Liver (tissue), 9 donors: ENCODE measurements around the gene RBBP7. TPM values are rescaled to one million over a fixed set of nuclear protein-coding genes. Genes with fewer than 3 reads are reported as not detected.
"Not testable (repeated sequence)": the region's sequence is repeated elsewhere in the genome, so short reads cannot be mapped to it uniquely, and the experiment has no call there.

ENCODE experiments used
- DNase-seq: peaks from one replicate; pipeline ENCODE4 v3.0.0-alpha.2; 2017; ENCODE audit warnings: low spot score
- H3K27ac ChIP-seq, 2 donors: one replicate each; pipeline ENCODE4 v1.7.0; 2013; ENCODE audit warnings: inconsistent platforms in 2 of 2, low read length in 2 of 2, control low read depth in 1 of 2, low read depth in 1 of 2, mild to moderate bottlenecking in 1 of 2
- H3K27me3 ChIP-seq, 4 donors: one replicate each; pipeline versions ENCODE4 v1.6.1 to v1.7.0; 2013; ENCODE audit warnings: low read length in 3 of 4, inconsistent platforms in 1 of 4, mild to moderate bottlenecking in 1 of 4, moderate library complexity in 1 of 4; ENCODE audit not compliant: control insufficient read depth in 4 of 4, insufficient read depth in 4 of 4
- H3K36me3 ChIP-seq, 4 donors: one replicate each; pipeline versions ENCODE4 v1.6.1 to v1.7.0; 2013; ENCODE audit warnings: low read length in 3 of 4, mild to moderate bottlenecking in 3 of 4, low read depth in 1 of 4, moderate library complexity in 1 of 4; ENCODE audit not compliant: control insufficient read depth in 4 of 4, insufficient read depth in 3 of 4
- H3K4me1 ChIP-seq, 4 donors: one replicate each; pipeline versions ENCODE4 v1.6.1 to v1.7.0; 2013; ENCODE audit warnings: low read length in 3 of 4, mild to moderate bottlenecking in 3 of 4, moderate library complexity in 1 of 4; ENCODE audit not compliant: control insufficient read depth in 4 of 4, insufficient read depth in 4 of 4
- H3K4me3 ChIP-seq, 3 donors: one replicate each; pipeline versions ENCODE4 v1.6.1 to v1.7.0; 2013; ENCODE audit warnings: low read length in 3 of 3, control low read depth in 1 of 3, low read depth in 1 of 3, mild to moderate bottlenecking in 1 of 3
- H3K9ac ChIP-seq, 2 donors: one replicate each; pipeline ENCODE4 v1.7.0; 2013; ENCODE audit warnings: low read length in 2 of 2, mild to moderate bottlenecking in 2 of 2, moderate library complexity in 2 of 2, control low read depth in 1 of 2, low read depth in 1 of 2
- H3K9me3 ChIP-seq, 4 donors: one replicate each; pipeline versions ENCODE4 v1.6.1 to v1.7.0; 2013; ENCODE audit warnings: low read length in 3 of 4; ENCODE audit not compliant: control insufficient read depth in 4 of 4
- ATF3 ChIP-seq: IDR thresholded peaks from 2 replicates; pipeline ENCODE4 v1.6.1; 2016; ENCODE audit warnings: antibody characterized with exemption
- CTCF ChIP-seq: fragments of 150-350 bp; IDR thresholded peaks from 2 replicates; pipeline ENCODE4 v1.5.1; 2017; ENCODE audit warnings: improper control_type of control experiment, low read depth, low read length; ENCODE audit not compliant: missing input control
- EGR1 ChIP-seq, 2 donors: IDR thresholded peaks; 2 replicates each; pipeline ENCODE4 v1.6.1; 2016 to 2018; ENCODE audit warnings: antibody characterized with exemption in 2 of 2, low read depth in 2 of 2
- FOXA1 ChIP-seq: IDR thresholded peaks from 2 replicates; pipeline ENCODE4 v1.6.1; 2016; ENCODE audit warnings: antibody characterized with exemption
- FOXA2 ChIP-seq: IDR thresholded peaks from 2 replicates; pipeline ENCODE4 v1.6.1; 2016; ENCODE audit warnings: antibody characterized with exemption
- GABPA ChIP-seq, 2 donors: IDR thresholded peaks in 1 of 2; conservative IDR thresholded peaks in 1 of 2; 2 replicates each; pipeline ENCODE4 v1.6.1; 2016; ENCODE audit warnings: antibody characterized with exemption in 2 of 2, mild to moderate bottlenecking in 1 of 2, moderate library complexity in 1 of 2
- HNF4A ChIP-seq, 2 donors: conservative IDR thresholded peaks; 2 replicates each; pipeline ENCODE4 v1.6.1; 2016; ENCODE audit warnings: antibody characterized with exemption in 2 of 2, mild to moderate bottlenecking in 2 of 2
- HNF4G ChIP-seq: IDR thresholded peaks from 2 replicates; pipeline ENCODE4 v1.6.1; 2016; ENCODE audit warnings: antibody characterized with exemption
- JUND ChIP-seq, 2 donors: IDR thresholded peaks; 2 replicates each; pipeline ENCODE4 v1.6.1; 2016; ENCODE audit warnings: antibody characterized with exemption in 2 of 2
- NR2F2 ChIP-seq: IDR thresholded peaks from 2 replicates; pipeline ENCODE4 v1.6.1; 2016; ENCODE audit warnings: antibody characterized with exemption
- RAD21 ChIP-seq, 2 donors: IDR thresholded peaks; 2 replicates each; pipeline ENCODE4 v1.6.1; 2016; ENCODE audit warnings: antibody characterized with exemption in 2 of 2, mild to moderate bottlenecking in 2 of 2
- REST ChIP-seq: IDR thresholded peaks from 2 replicates; pipeline ENCODE4 v1.6.1; 2016; ENCODE audit warnings: antibody characterized with exemption, mild to moderate bottlenecking
- SP1 ChIP-seq: IDR thresholded peaks from 2 replicates; pipeline ENCODE4 v1.6.1; 2018; ENCODE audit warnings: antibody characterized with exemption, mild to moderate bottlenecking
- TAF1 ChIP-seq: conservative IDR thresholded peaks from 2 replicates; pipeline ENCODE4 v1.6.1; 2016; ENCODE audit warnings: antibody characterized with exemption, mild to moderate bottlenecking
- YY1 ChIP-seq: IDR thresholded peaks from 2 replicates; pipeline ENCODE4 v1.6.1; 2016; ENCODE audit warnings: antibody characterized with exemption, mild to moderate bottlenecking
- ZBTB33 ChIP-seq: IDR thresholded peaks from 2 replicates; pipeline ENCODE4 v1.6.1; 2016; ENCODE audit warnings: antibody characterized with exemption
- WGBS: extraction: QIAGEN DNeasy Blood & Tissue Kit; methylation state at CpG from one replicate; pipeline ENCODE4 v1.1.7; 2013; 5-methylcytosine and 5-hydroxymethylcytosine counted together
- polyA plus RNA-seq, 2 donors: library from polyadenylated mRNA; stranded (reverse) in 1 of 2; unstranded in 1 of 2; fragments of 200-250 nt in 1 of 2; fragments of >200 nt in 1 of 2; fragmentation: Nextera tagmentation in 1 of 2; extraction: Ambion mirVana in 1 of 2; gene quantifications; one replicate each; pipeline versions ENCODE4 v1.2.1 to v1.2.3, GENCODE V29; 2013 to 2015
- total RNA-seq, 2 donors: library from RNA; depleted of rRNA; stranded (reverse); fragments of >200 nt; gene quantifications; one replicate each; pipeline ENCODE4 v1.2.3, GENCODE V29; 2014
- donor health status: healthy.
- donor health status: healthy.
- donor health status: healthy.
- donor health status: healthy.
- donor health status: healthy.

Gene RBBP7
- total and polyA plus RNA-seq, 4 donors = 32.5 to 77.9 (median 35.5) TPM

- Histone ChIP-seq H3K27ac (no peak overlapping the region), H3K9me3 (no peaks in the 10 kb centered on the region), H3K36me3 (peaks cover 1 to 23% (median 14%) of the 10 kb centered on the region in 4 donors)
These were observed 13.4 kb downstream of the RBBP7 start for GRCh38 chrX:16856744-16857143.

GRCh38 chrX:16856076-16856404 is 14.1 kb downstream of the RBBP7 start:
- H3K36me3 ChIP-seq = peaks cover 1 to 21% (median 13%) of the 10 kb centered on the region in 4 donors
- not testable (repeated sequence) for H3K9me3 ChIP-seq, H3K27me3 ChIP-seq, H3K9ac ChIP-seq, H3K27ac ChIP-seq, H3K4me3 ChIP-seq, DNase-seq, H3K4me1 ChIP-seq
- 92% methylated on average over 2 of the region's 2 CpGs for WGBS

More at GRCh38 chrX:16856744-16857143, 13.4 kb downstream of the RBBP7 start:
- no peak overlapping the region for H3K9ac ChIP-seq
- TF ChIP-seq GABPA (IDR thresholded peaks at IDR 0.05 in 1 of 2, conservative IDR thresholded peaks at IDR 0.05 in 1 of 2) = no peak
- TF ChIP-seq HNF4G = no peak
- no peak for TF ChIP-seq NR2F2
- no peaks in the 10 kb centered on the region for H3K27me3 ChIP-seq
- H3K4me3 ChIP-seq = no peak overlapping the region
- no peak for DNase-seq
- H3K4me1 ChIP-seq = no peaks in the 10 kb centered on the region

GRCh38 chrX:16855363-16856075 is 14.6 kb downstream of the RBBP7 start:
- H3K4me3 ChIP-seq = no peak overlapping the region
- 98% methylated on average over 5 of the region's 5 CpGs for WGBS
- no peak for DNase-seq
- peaks cover 1 to 21% (median 13%) of the 10 kb centered on the region in 4 donors for H3K36me3 ChIP-seq
- H3K27me3 ChIP-seq = no peaks in the 10 kb centered on the region
- no peak overlapping the region for H3K27ac ChIP-seq
- H3K9ac ChIP-seq = no peak overlapping the region
- no peaks in the 10 kb centered on the region for H3K4me1 ChIP-seq
- TF ChIP-seq RAD21 (IDR thresholded peaks at IDR 0.05) (no peak), HNF4A (conservative IDR thresholded peaks at IDR 0.05) (no peak), EGR1 (IDR thresholded peaks at IDR 0.05; ENCODE audit: low read depth in 2 of 2) (no peak), HNF4G (no peak), FOXA2 (no peak), SP1 (no peak), JUND (IDR thresholded peaks at IDR 0.05) (no peak), YY1 (no peak), NR2F2 (no peak)
- H3K9me3 ChIP-seq = no peaks in the 10 kb centered on the region

GRCh38 chrX:16853537-16853936 is 16.6 kb downstream of the RBBP7 start:
- Histone ChIP-seq H3K36me3 (peaks cover 1 to 22% (median 14%) of the 10 kb centered on the region in 4 donors), H3K27me3 (no peaks in the 10 kb centered on the region), H3K9me3 (no peaks in the 10 kb centered on the region), H3K9ac (no peak overlapping the region), H3K27ac (no peak overlapping the region), H3K4me1 (no peaks in the 10 kb centered on the region), H3K4me3 (no peak overlapping the region)
- 97% methylated on average over 3 of the region's 3 CpGs for WGBS
- DNase-seq = no peak
- TF ChIP-seq ZBTB33 (no peak), RAD21 (IDR thresholded peaks at IDR 0.05) (no peak), SP1 (no peak), TAF1 (no peak), EGR1 (IDR thresholded peaks at IDR 0.05; ENCODE audit: low read depth in 2 of 2) (no peak), ATF3 (no peak), CTCF (no peak), FOXA1 (no peak), FOXA2 (no peak), REST (no peak), HNF4G (no peak), JUND (IDR thresholded peaks at IDR 0.05) (no peak), HNF4A (conservative IDR thresholded peaks at IDR 0.05) (no peak), GABPA (IDR thresholded peaks at IDR 0.05 in 1 of 2, conservative IDR thresholded peaks at IDR 0.05 in 1 of 2) (no peak)
